H9 (cell line): ENCODE measurements around the gene TXNDC5. TPM values are rescaled to one million over a fixed set of nuclear protein-coding genes. Genes with fewer than 3 reads are reported as not detected.

Experiments
- DNase-seq: peaks from one replicate; pipeline ENCODE4 v3.0.0-alpha.2; 2017
- H2AFZ ChIP-seq: one replicate; pipeline ENCODE4 v1.6.1; 2013; ENCODE audit warnings: mild to moderate bottlenecking, low read length, control low read depth, moderate library complexity
- H2AK5ac ChIP-seq: 2 replicates; pipeline ENCODE4 v1.6.1; 2013; ENCODE audit warnings: low read length, control low read depth, mixed read lengths; ENCODE audit not compliant: insufficient read length
- H2BK120ac ChIP-seq: one replicate; pipeline ENCODE4 v1.6.1; 2013; ENCODE audit warnings: low read depth, mild to moderate bottlenecking, low read length, control low read depth, inconsistent platforms; ENCODE audit not compliant: poor library complexity, severe bottlenecking
- H2BK12ac ChIP-seq: 2 replicates; pipeline ENCODE4 v1.6.1; 2013; ENCODE audit warnings: low read length, control low read depth, mixed read lengths, low read depth; ENCODE audit not compliant: insufficient read length
- H2BK15ac ChIP-seq: 2 replicates; pipeline ENCODE4 v1.6.1; 2013; ENCODE audit warnings: low read depth, low read length, control low read depth
- H2BK20ac ChIP-seq: one replicate; pipeline ENCODE4 v1.6.1; 2013; ENCODE audit warnings: low read depth, mild to moderate bottlenecking, low read length, control low read depth, inconsistent platforms; ENCODE audit not compliant: poor library complexity, severe bottlenecking
- H2BK5ac ChIP-seq: 2 replicates; pipeline ENCODE4 v1.6.1; 2013; ENCODE audit warnings: low read length, control low read depth, mixed read lengths; ENCODE audit not compliant: insufficient read length
- H3K14ac ChIP-seq: 2 replicates; pipeline ENCODE4 v1.6.1; 2013; ENCODE audit warnings: low read length, control low read depth; ENCODE audit not compliant: insufficient read depth
- H3K18ac ChIP-seq: 2 replicates; pipeline ENCODE4 v1.6.1; 2013; ENCODE audit warnings: low read depth, mild to moderate bottlenecking, mixed read lengths, low read length, control low read depth; ENCODE audit not compliant: insufficient read length
- H3K23ac ChIP-seq: 2 replicates; pipeline ENCODE4 v1.6.1; 2013; ENCODE audit warnings: low read length, control low read depth, mixed read lengths, low read depth; ENCODE audit not compliant: insufficient read length
- H3K23me2 ChIP-seq: 2 replicates; pipeline ENCODE4 v1.6.1; 2013; ENCODE audit warnings: low read depth, mild to moderate bottlenecking, mixed read lengths, low read length, control low read depth; ENCODE audit not compliant: insufficient read length, poor library complexity, severe bottlenecking
- H3K27ac ChIP-seq: 2 replicates; pipeline ENCODE4 v1.5.1; 2013; ENCODE audit warnings: low read length, control low read depth, mixed read lengths, low read depth; ENCODE audit not compliant: insufficient read length
- H3K27me3 ChIP-seq: 2 replicates; pipeline ENCODE4 v1.6.1; 2013; ENCODE audit warnings: low read length, control low read depth, inconsistent platforms; ENCODE audit not compliant: insufficient read depth
- H3K4ac ChIP-seq: 2 replicates; pipeline ENCODE4 v1.6.1; 2013; ENCODE audit warnings: low read depth, mild to moderate bottlenecking, control low read depth, inconsistent platforms, low read length, moderate library complexity
- H3K4me1 ChIP-seq: 2 replicates; pipeline ENCODE4 v1.6.1; 2013; ENCODE audit warnings: low read length, control low read depth, inconsistent platforms; ENCODE audit not compliant: insufficient read depth
- H3K4me2 ChIP-seq: 2 replicates; pipeline ENCODE4 v1.6.1; 2013; ENCODE audit warnings: low read length, control low read depth, mixed read lengths; ENCODE audit not compliant: insufficient read length, insufficient read depth
- H3K56ac ChIP-seq: 2 replicates; pipeline ENCODE4 v1.6.1; 2013; ENCODE audit warnings: low read depth, mild to moderate bottlenecking, mixed read lengths, low read length, control low read depth; ENCODE audit not compliant: insufficient read length
- H3K79me1 ChIP-seq: 2 replicates; pipeline ENCODE4 v1.6.1; 2013; ENCODE audit warnings: low read depth, mild to moderate bottlenecking, moderate library complexity, low read length, control low read depth, inconsistent platforms; ENCODE audit not compliant: insufficient read depth, poor library complexity, severe bottlenecking
- H3K79me2 ChIP-seq: 2 replicates; pipeline ENCODE4 v1.6.1; 2013; ENCODE audit warnings: low read length, control low read depth, inconsistent platforms; ENCODE audit not compliant: insufficient read depth
- H3K9ac ChIP-seq: 2 replicates; pipeline ENCODE4 v1.6.1; 2013; ENCODE audit warnings: low read length, control low read depth, mixed read lengths; ENCODE audit not compliant: insufficient read length; ENCODE audit errors: extremely low read depth
- H3K9me3 ChIP-seq: one replicate; pipeline ENCODE4 v1.6.1; 2013; ENCODE audit warnings: low read depth, low read length, inconsistent platforms; ENCODE audit not compliant: control insufficient read depth
- H3T11ph ChIP-seq: one replicate; pipeline ENCODE4 v1.6.1; 2013; ENCODE audit warnings: mild to moderate bottlenecking, low read length, control low read depth, inconsistent platforms
- H4K20me1 ChIP-seq: one replicate; pipeline ENCODE4 v1.6.1; 2013; ENCODE audit not compliant: control insufficient read depth, insufficient read length, insufficient read depth
- H4K5ac ChIP-seq: 2 replicates; pipeline ENCODE4 v1.6.1; 2013; ENCODE audit warnings: low read depth, mild to moderate bottlenecking, mixed read lengths, low read length, control low read depth; ENCODE audit not compliant: insufficient read length
- H4K8ac ChIP-seq: replicated peaks from 2 replicates; pipeline ENCODE4 v1.6.1; 2013; ENCODE audit warnings: low read length, control low read depth, mixed read lengths, low read depth; ENCODE audit not compliant: insufficient read length
- H4K91ac ChIP-seq: 2 replicates; pipeline ENCODE4 v1.6.1; 2013; ENCODE audit warnings: low read depth, mild to moderate bottlenecking, moderate library complexity, mixed read lengths, low read length, control low read depth; ENCODE audit not compliant: insufficient read length
- H3K27ac Mint-ChIP-seq, 3 experiments: 2 replicates in 2 of 3; 3 replicates in 1 of 3; pipeline ENCODE4 v1.8.0; 2020 to 2021; ENCODE audit warnings: mixed read lengths in 3 of 3, mild to moderate bottlenecking in 1 of 3, moderate library complexity in 1 of 3
- H3K27me3 Mint-ChIP-seq: 2 replicates; pipeline ENCODE4 v1.8.0; 2021; ENCODE audit warnings: low read depth, mild to moderate bottlenecking, moderate library complexity, mixed read lengths
- H3K36me3 Mint-ChIP-seq, 3 experiments: 2 replicates in 2 of 3; 3 replicates in 1 of 3; pipeline ENCODE4 v1.8.0; 2020 to 2021; ENCODE audit warnings: low read depth in 3 of 3, mixed read lengths in 3 of 3; ENCODE audit not compliant: insufficient read depth in 1 of 3
- H3K4me1 Mint-ChIP-seq, 2 experiments: 2 replicates each; pipeline ENCODE4 v1.8.0; 2020; ENCODE audit warnings: mixed read lengths in 2 of 2
- H3K4me3 Mint-ChIP-seq, 2 experiments: 2 replicates in 1 of 2; 3 replicates in 1 of 2; pipeline ENCODE4 v1.8.0; 2020 to 2021; ENCODE audit warnings: mild to moderate bottlenecking in 2 of 2, mixed read lengths in 2 of 2, moderate library complexity in 1 of 2
- H3K9me3 Mint-ChIP-seq, 2 experiments: 2 replicates in 1 of 2; 3 replicates in 1 of 2; pipeline ENCODE4 v1.8.0; 2020; ENCODE audit warnings: mild to moderate bottlenecking in 2 of 2, mixed read lengths in 2 of 2, moderate library complexity in 1 of 2
- CTCF ChIP-seq: fragments of 200-600 bp; sonication (generic); conservative IDR thresholded peaks from 3 replicates; pipeline ENCODE4 v1.8.0; 2021; ENCODE audit warnings: antibody characterized with exemption, mild to moderate bottlenecking
- WGBS: extraction: QIAGEN DNeasy Blood & Tissue Kit; methylation state at CpG from one replicate; pipeline ENCODE4 v1.1.7; 2013; ENCODE audit warnings: missing lambda C conversion rate, low lambda C conversion rate, mixed read lengths; ENCODE audit not compliant: insufficient read length; ENCODE audit errors: extremely low coverage; 5-methylcytosine and 5-hydroxymethylcytosine counted together
- total RNA-seq: library from RNA; stranded (reverse); gene quantifications from 2 replicates; pipeline ENCODE4 v1.2.1, GENCODE V29; 2021

The TXNDC5 gene
- total RNA-seq, 1 experiment from 2014 or later, result 130 TPM

GRCh38 chr6:7897461-7898192, 13.0 kb downstream of the TXNDC5 start:
- H3K79me1 ChIP-seq, result no peaks in the 10 kb centered on the region
- no peak overlapping the region for H2BK120ac ChIP-seq
- H4K8ac ChIP-seq, result no peak overlapping the region
- no peak for TF ChIP-seq CTCF
- no peak overlapping the region for H3K18ac ChIP-seq
- no peak overlapping the region for H3K4me2 ChIP-seq
- H3K36me3 Mint-ChIP-seq, result peaks cover 48 to 94% (median 91%) of the 10 kb centered on the region in 3 experiments
- no peak overlapping the region for H3K4ac ChIP-seq
- no peak overlapping the region for H3K9ac ChIP-seq
- H3K14ac ChIP-seq, result no peak overlapping the region
- H3K4me1 ChIP-seq, result no peaks in the 10 kb centered on the region
- no peak overlapping the region for H2AFZ ChIP-seq
- H3K27me3 ChIP-seq, result no peaks in the 10 kb centered on the region
- H3K27ac Mint-ChIP-seq, result no peak overlapping the region; a peak in 1 of 7 replicates
- no peak overlapping the region for H3K4me3 Mint-ChIP-seq
- H2BK5ac ChIP-seq, result no peak overlapping the region
- no peak overlapping the region for H2AK5ac ChIP-seq
- no peaks in the 10 kb centered on the region for H3K23me2 ChIP-seq
- no peaks in the 10 kb centered on the region for H3K4me1 Mint-ChIP-seq
- no peaks in the 10 kb centered on the region for H3K9me3 Mint-ChIP-seq
- H3T11ph ChIP-seq, result no peak overlapping the region
- no peak overlapping the region for H3K27ac ChIP-seq
- WGBS, result no CpG with 5 or more reads among the region's 9 CpGs
- no peak overlapping the region for H2BK12ac ChIP-seq
- no peak overlapping the region for H2BK20ac ChIP-seq
- no peak overlapping the region for H4K5ac ChIP-seq
- H3K56ac ChIP-seq, result no peak overlapping the region
- no peak for DNase-seq
- no peaks in the 10 kb centered on the region for H3K9me3 ChIP-seq
- no peak overlapping the region for H4K91ac ChIP-seq
- H3K79me2 ChIP-seq, result no peaks in the 10 kb centered on the region
- H2BK15ac ChIP-seq, result no peak overlapping the region
- no peaks in the 10 kb centered on the region for H4K20me1 ChIP-seq
- no peak overlapping the region for H3K23ac ChIP-seq
- H3K27me3 Mint-ChIP-seq, result no peaks in the 10 kb centered on the region
